ENCODE data around the gene CAV2.

Gene CAV2

DNA sequence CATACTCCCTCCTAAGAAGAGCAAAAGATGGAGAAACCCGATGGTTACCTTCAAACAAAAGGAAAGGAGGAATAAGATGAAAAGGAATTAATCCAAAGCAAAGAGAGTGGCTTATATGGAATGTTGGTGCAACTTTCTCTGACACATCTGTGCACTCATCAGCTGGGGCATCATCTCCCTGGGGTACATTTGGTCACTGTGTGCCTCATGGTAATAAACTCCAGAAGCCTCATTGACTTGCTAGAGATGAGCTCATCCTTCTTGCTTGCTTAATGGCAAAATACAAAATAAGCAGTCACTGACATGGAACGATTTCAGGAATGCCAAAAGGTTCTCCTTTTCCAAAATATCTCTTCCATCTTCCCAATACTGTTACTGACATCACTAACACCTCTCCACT lies 47.8 kb downstream of the CAV2 start:
- no peak for DNase-seq (ENCODE audit: low spot score)

DNA sequence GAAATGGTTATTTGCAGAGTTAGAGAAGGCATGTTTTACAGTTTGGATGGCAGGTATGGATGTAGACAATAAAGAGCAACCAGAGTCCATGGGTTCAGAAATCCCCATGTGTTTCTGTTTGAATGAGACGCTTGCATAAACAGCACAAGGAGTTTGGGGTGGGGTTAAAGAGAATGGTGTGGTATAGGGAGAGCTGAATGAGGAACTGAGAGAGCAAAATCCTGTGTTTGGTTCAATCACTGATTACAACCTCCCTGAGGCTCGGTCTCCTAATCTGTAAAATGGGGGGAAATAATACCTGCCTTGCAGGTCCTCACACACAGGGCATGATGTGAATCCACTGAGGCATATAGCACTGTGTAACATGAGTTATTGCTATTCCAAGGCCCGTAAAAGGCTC lies 49.0 kb downstream of the CAV2 start:
- no peak for DNase-seq (ENCODE audit: low spot score)

DNA sequence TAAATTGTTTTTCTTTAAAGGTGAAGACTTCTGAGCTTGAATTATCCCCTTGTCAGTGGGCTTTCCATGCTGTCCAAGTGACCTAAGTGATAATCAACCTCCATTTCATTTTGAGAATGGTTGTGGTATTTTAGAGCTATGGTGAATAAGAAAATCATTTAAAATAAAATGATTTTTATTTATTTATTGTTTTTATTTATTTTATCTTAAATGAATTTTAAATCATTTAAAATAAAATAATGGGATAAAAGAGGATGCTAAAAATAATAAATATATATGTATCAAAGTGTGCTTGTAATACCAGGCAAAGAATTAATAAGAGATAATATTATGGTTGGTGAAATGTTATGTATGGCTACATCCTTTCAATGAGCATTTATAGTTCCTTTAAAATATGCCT lies 49.8 kb downstream of the CAV2 start:
- DNase-seq (ENCODE audit: low spot score): no peak

DNA sequence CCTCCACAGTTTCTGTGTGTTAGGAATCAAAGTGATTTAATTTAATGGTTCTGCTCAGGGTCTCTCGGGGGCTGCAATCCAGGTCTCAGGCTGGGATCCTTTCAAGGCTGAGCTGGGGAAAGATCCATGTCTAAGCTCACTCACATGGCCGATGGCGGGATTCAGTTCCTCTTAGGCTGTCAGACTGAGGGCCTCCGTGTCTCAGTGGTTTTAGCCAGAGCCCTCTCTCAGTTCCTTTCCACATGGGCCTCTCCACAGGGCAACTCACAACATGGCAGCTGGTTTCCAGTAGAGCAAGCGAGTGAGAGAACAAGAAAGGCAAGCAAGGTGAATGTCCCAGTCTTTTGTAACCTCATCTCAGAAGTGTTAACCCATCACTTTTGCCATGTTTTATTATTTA lies 52.2 kb downstream of the CAV2 start:
- no peak for DNase-seq (ENCODE audit: low spot score)

DNA sequence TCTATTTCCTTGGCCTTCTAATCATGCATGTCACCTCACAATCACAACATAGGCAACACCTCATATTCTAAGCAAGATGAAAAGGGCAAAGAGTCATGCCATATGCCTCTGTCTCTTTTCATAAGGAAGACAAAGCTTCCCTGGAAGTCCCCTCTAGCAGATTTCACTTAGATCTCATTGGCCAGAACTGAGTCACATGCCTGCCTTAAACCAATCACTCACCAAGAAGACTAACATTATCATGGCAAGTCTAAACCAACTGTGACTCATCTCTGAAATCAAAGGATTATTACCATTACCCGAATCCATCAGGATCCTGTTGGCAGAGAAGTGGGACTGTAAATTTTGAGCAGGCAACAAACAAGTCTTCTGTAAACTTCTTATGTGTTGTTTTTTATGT lies 53.1 kb downstream of the CAV2 start:
- no peak for DNase-seq (ENCODE audit: low spot score)

DNA sequence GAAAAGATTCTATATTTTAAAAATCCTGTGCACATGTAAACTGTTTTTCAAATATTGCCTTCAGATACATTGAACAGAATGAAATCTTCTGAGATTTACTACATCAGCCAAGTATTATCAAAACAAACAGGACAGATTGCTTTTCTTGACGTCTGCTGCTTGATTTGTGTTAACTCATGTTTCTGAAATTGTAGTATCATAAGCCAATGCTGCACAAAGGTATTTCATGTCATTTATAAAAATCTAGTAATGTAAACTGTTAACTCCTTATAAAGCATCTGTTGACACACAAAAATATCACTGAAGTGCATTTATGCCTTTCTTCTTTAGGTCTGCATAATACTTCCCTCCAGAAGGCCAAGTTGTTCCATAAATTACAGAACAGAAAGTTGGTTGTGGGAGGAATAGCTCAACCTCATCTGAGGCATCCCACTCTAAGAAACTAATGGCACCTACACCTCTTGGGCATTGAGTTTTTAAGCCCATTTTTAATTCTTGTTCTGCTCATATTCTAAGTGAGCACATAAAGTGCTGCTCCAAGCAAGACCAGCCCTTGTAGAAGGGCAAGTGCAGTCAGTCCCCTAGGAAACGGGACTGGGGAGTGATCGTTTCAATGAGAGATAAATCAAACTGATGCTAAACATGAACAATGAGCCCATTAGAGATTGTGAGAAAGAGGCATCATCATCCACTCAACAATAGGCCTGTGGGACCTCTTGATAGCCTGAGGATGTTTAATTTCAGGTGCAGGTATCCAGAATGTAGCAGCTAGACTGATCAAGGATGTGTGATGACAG lies 53.8 kb downstream of the CAV2 start:
- DNase-seq (ENCODE audit: low spot score): no peak

DNA sequence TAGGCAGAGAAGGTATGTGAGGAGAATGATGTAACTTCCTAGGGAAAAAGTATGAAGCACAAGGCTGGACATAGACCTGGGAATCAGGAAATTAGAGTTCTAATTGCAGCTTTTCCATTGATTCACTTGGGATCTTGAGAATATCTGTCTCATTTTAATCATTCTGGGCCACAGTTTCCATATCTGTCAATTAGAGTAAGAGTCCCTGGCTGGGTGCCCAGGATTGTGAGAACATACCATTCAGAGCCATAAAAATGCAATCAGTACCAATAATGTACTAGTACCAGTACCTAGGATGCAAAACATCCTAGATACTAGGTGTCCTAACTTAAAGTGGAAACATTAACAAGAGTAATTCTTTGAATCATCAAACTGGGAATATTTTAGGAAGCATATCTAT lies 54.9 kb downstream of the CAV2 start:
- no peak for DNase-seq (ENCODE audit: low spot score)

DNA sequence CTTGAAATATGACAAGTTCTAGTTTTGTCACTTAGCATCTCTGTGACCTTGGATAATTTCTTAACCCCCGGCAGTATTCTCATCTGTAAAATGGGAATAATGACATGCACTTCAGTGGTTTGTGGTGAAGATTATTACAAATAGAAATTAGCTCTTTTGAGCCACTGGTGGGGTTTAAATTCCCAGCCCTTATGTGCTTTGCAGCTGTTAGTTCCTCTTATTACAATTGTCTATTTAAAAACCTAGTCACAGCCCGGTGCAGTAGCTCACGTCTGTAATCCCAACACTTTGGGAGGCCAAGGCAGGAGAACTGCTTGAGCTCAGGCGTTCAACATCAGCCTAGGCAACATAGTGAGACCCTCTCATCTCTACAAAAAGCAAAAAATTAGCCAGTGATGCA lies 55.4 kb downstream of the CAV2 start:
- DNase-seq (ENCODE audit: low spot score): no peak

DNA sequence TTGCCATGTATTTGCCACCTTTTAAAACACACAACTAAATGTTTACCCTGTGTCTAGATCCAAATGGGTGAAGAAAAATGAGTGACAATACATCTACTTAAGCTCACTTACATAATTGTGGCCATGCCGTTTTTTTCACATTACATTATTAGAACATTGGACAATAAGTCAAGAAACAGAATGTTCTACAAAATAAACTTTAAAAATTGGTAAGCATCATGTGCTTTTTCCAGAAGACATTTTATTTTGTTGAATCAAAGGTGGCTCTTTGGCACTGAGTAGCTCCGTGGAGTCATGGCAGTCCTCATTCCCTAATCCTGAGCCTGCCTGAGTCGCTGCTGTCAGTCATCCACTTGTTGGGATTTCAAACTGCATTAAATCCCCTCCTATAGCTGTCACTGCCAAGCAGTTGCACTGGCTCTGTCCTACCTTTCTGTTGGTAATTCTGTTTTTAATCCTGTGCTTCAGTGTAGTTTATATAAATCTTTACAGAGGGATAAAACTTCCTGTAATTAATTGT lies 57.6 kb downstream of the CAV2 start:
- DNase-seq (ENCODE audit: low spot score): no peak

DNA sequence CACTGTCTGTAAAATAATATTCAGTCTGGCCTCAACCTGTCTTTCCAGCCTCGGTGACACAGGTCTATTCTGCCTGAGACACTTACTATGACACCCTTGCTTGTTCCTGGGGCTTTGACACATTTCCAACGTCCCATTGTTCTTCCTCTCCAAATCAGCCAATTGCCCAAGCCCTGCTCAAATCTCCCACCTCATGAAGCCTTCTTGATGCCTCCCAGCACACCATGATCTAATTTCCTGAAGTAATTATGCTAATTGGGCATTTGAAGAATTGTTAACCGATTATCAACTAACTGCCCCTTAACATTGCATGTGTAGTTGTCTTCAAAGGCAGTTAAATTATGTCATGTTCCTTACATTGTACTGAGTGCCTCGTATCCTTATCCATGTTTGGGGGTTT lies 58.4 kb downstream of the CAV2 start:
- no peak for DNase-seq (ENCODE audit: low spot score)
